GM21723 (cell line): ENCODE data around the gene TEDC1.

Experiments
- ATAC-seq: cut with Tn5 transposase; IDR thresholded peaks from one replicate; pipeline ENCODE4 v1.9.1; 2021; ENCODE audit warnings: mild to moderate bottlenecking, moderate library complexity; ENCODE audit not compliant: unreplicated experiment

TEDC1 gene

GRCh38 chr14:105456736-105457617, 34.1 kb upstream of the TEDC1 start:
- no peak for ATAC-seq

- no peak for ATAC-seq
These were observed 33.0 kb upstream of the TEDC1 start for GRCh38 chr14:105458010-105458409.

GRCh38 chr14:105458571-105458970, 32.5 kb upstream of the TEDC1 start:
- ATAC-seq, result no peak

GRCh38 chr14:105460116-105460515, 30.9 kb upstream of the TEDC1 start:
- ATAC-seq, result no peak

GRCh38 chr14:105460616-105461015, 30.4 kb upstream of the TEDC1 start:
- no peak for ATAC-seq

- no peak for ATAC-seq
These were observed 29.1 kb upstream of the TEDC1 start for GRCh38 chr14:105461903-105462302.

GRCh38 chr14:105464501-105464900, 26.5 kb upstream of the TEDC1 start:
- ATAC-seq, result no peak

- no peak for ATAC-seq
These were observed 25.6 kb upstream of the TEDC1 start for GRCh38 chr14:105465209-105466031.

- no peak for ATAC-seq
These were observed 24.4 kb upstream of the TEDC1 start for GRCh38 chr14:105466531-105467248.

GRCh38 chr14:105467249-105467941, 23.7 kb upstream of the TEDC1 start:
- ATAC-seq, result no peak

- ATAC-seq, result no peak
These were observed 23.0 kb upstream of the TEDC1 start for GRCh38 chr14:105467942-105468471.

- ATAC-seq, result no peak
These were observed 22.3 kb upstream of the TEDC1 start for GRCh38 chr14:105468621-105469241.

GRCh38 chr14:105469456-105470349, 21.3 kb upstream of the TEDC1 start:
- ATAC-seq, result no peak

GRCh38 chr14:105470350-105471296, 20.4 kb upstream of the TEDC1 start:
- ATAC-seq, result no peak

GRCh38 chr14:105471297-105471821, 19.7 kb upstream of the TEDC1 start:
- no peak for ATAC-seq

- no peak for ATAC-seq
These were observed 19.1 kb upstream of the TEDC1 start for GRCh38 chr14:105471823-105472485.

GRCh38 chr14:105472486-105472991, 18.5 kb upstream of the TEDC1 start:
- ATAC-seq, result no peak
